ENCODE results near the gene FNIP1.
"Not testable (repeated sequence)": the region's sequence is repeated elsewhere in the genome, so short reads cannot be mapped to it uniquely, and the experiment has no call there.

Gene FNIP1

GRCh38 chr5:131718487-131719014 lies 78.3 kb downstream of the FNIP1 start:
- DNase-seq: no peak
- in situ Hi-C loops (cut with HindIII; ENCODE audit: low pct_ligation_motif_present, low pct_unique_long_range_greater_than_20kb, low sequenced_read_pairs): no loop called here

GRCh38 chr5:131717164-131717563 lies 79.7 kb downstream of the FNIP1 start:
- in situ Hi-C loops (cut with HindIII; ENCODE audit: low pct_ligation_motif_present, low pct_unique_long_range_greater_than_20kb, low sequenced_read_pairs); DNase-seq: not testable (repeated sequence)

GRCh38 chr5:131716650-131717049 lies 80.2 kb downstream of the FNIP1 start:
- in situ Hi-C loops (cut with HindIII; ENCODE audit: low pct_ligation_motif_present, low pct_unique_long_range_greater_than_20kb, low sequenced_read_pairs): no loop called here
- DNase-seq: no peak

GRCh38 chr5:131710391-131710790 lies 86.4 kb downstream of the FNIP1 start:
- DNase-seq: no peak
- in situ Hi-C loops (cut with HindIII; ENCODE audit: low pct_ligation_motif_present, low pct_unique_long_range_greater_than_20kb, low sequenced_read_pairs): no loop called here

- DNase-seq: no peak
- in situ Hi-C loops (cut with HindIII; ENCODE audit: low pct_ligation_motif_present, low pct_unique_long_range_greater_than_20kb, low sequenced_read_pairs): no loop called here
Measured at GRCh38 chr5:131709043-131709442, 87.8 kb downstream of the FNIP1 start.

GRCh38 chr5:131706281-131706680 lies 90.5 kb downstream of the FNIP1 start:
- no peak for DNase-seq
- in situ Hi-C loops (cut with HindIII; ENCODE audit: low pct_ligation_motif_present, low pct_unique_long_range_greater_than_20kb, low sequenced_read_pairs): no loop called here

GRCh38 chr5:131694926-131695325 lies 101.9 kb downstream of the FNIP1 start:
- DNase-seq: no peak
- in situ Hi-C loops (cut with HindIII; ENCODE audit: low pct_ligation_motif_present, low pct_unique_long_range_greater_than_20kb, low sequenced_read_pairs): no loop called here

GRCh38 chr5:131693894-131694293 lies 102.9 kb downstream of the FNIP1 start:
- in situ Hi-C loops (cut with HindIII; ENCODE audit: low pct_ligation_motif_present, low pct_unique_long_range_greater_than_20kb, low sequenced_read_pairs): no loop called here
- no peak for DNase-seq

GRCh38 chr5:131685516-131686171 lies 111.2 kb downstream of the FNIP1 start:
- in situ Hi-C loops (cut with HindIII; ENCODE audit: low pct_ligation_motif_present, low pct_unique_long_range_greater_than_20kb, low sequenced_read_pairs): no loop called here
- DNase-seq: no peak

- in situ Hi-C loops (cut with HindIII; ENCODE audit: low pct_ligation_motif_present, low pct_unique_long_range_greater_than_20kb, low sequenced_read_pairs): no loop called here
- no peak for DNase-seq
Measured at GRCh38 chr5:131684595-131684994, 112.2 kb downstream of the FNIP1 start.

- DNase-seq: no peak
- in situ Hi-C loops (cut with HindIII; ENCODE audit: low pct_ligation_motif_present, low pct_unique_long_range_greater_than_20kb, low sequenced_read_pairs): no loop called here
Measured at GRCh38 chr5:131684051-131684450, 112.8 kb downstream of the FNIP1 start.

- in situ Hi-C loops (cut with HindIII; ENCODE audit: low pct_ligation_motif_present, low pct_unique_long_range_greater_than_20kb, low sequenced_read_pairs): no loop called here
- no peak for DNase-seq
Measured at GRCh38 chr5:131682826-131683225, 114.0 kb downstream of the FNIP1 start.

GRCh38 chr5:131682175-131682574 lies 114.6 kb downstream of the FNIP1 start:
- no peak for DNase-seq
- in situ Hi-C loops (cut with HindIII; ENCODE audit: low pct_ligation_motif_present, low pct_unique_long_range_greater_than_20kb, low sequenced_read_pairs): no loop called here

GRCh38 chr5:131679911-131680310 lies 116.9 kb downstream of the FNIP1 start:
- no peak for DNase-seq
- in situ Hi-C loops (cut with HindIII; ENCODE audit: low pct_ligation_motif_present, low pct_unique_long_range_greater_than_20kb, low sequenced_read_pairs): no loop called here

GRCh38 chr5:131678273-131678672 lies 118.5 kb downstream of the FNIP1 start:
- DNase-seq; in situ Hi-C loops (cut with HindIII; ENCODE audit: low pct_ligation_motif_present, low pct_unique_long_range_greater_than_20kb, low sequenced_read_pairs): not testable (repeated sequence)

- no peak for DNase-seq
- in situ Hi-C loops (cut with HindIII; ENCODE audit: low pct_ligation_motif_present, low pct_unique_long_range_greater_than_20kb, low sequenced_read_pairs): no loop called here
Measured at GRCh38 chr5:131677115-131677514, 119.7 kb downstream of the FNIP1 start.

GRCh38 chr5:131672776-131673175 lies 124.0 kb downstream of the FNIP1 start:
- no peak for DNase-seq
- in situ Hi-C loops (cut with HindIII; ENCODE audit: low pct_ligation_motif_present, low pct_unique_long_range_greater_than_20kb, low sequenced_read_pairs): no loop called here

GRCh38 chr5:131671994-131672655 lies 124.7 kb downstream of the FNIP1 start:
- no peak for DNase-seq
- in situ Hi-C loops (cut with HindIII; ENCODE audit: low pct_ligation_motif_present, low pct_unique_long_range_greater_than_20kb, low sequenced_read_pairs): no loop called here

GRCh38 chr5:131671409-131671808 lies 125.4 kb downstream of the FNIP1 start:
- in situ Hi-C loops (cut with HindIII; ENCODE audit: low pct_ligation_motif_present, low pct_unique_long_range_greater_than_20kb, low sequenced_read_pairs): no loop called here
- DNase-seq: no peak

- no peak for DNase-seq
- in situ Hi-C loops (cut with HindIII; ENCODE audit: low pct_ligation_motif_present, low pct_unique_long_range_greater_than_20kb, low sequenced_read_pairs): no loop called here
Measured at GRCh38 chr5:131664929-131665328, 131.9 kb downstream of the FNIP1 start.

All from ACHN (cell line).